Activated naive CD4-positive, alpha-beta T cell (primary cell): Measurements from ENCODE around the gene TSPEAR.
"Not testable (repeated sequence)": the region's sequence is repeated elsewhere in the genome, so short reads cannot be mapped to it uniquely, and the experiment has no call there.

Source experiments
- DNase-seq, 4 experiments: peaks; one replicate each; lab custom pipeline; 2025; lab: John Stamatoyannopoulos, UW

TSPEAR gene

GRCh38 chr21:44627181-44627822 lies 84.1 kb downstream of the TSPEAR start:
- DNase-seq: not testable (repeated sequence)

- no peak for DNase-seq
These were observed 84.7 kb downstream of the TSPEAR start, which contains the start of gene KRTAP10-9 for GRCh38 chr21:44626673-44627143. Gene KRTAP10-9, plus strand, starts transcription at chr21:44627093. Its CDS starts 79 bp downstream, at chr21:44627172.

DNA sequence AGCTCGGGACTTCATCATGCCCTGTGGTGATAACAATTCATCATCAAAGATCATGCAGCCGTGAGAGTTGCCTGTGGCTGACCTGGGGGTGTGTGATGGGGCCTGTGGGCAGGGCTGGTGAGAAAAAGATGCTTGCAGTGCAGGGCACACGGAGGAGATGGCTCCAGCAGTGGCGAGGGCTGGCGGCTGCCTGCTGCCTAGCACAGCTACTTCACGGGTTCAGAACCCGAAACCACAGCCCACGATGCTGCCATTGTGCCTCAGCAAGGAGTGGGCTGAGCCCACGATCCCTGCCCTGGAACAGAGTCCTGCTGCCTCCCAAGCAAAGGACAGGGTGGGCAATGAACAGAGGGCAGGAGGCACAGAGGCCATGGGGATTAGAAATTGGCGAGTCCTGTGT lies 85.1 kb downstream of the TSPEAR start:
- no peak for DNase-seq

GRCh38 chr21:44625756-44626155 lies 85.6 kb downstream of the TSPEAR start:
- DNase-seq: no peak

DNA sequence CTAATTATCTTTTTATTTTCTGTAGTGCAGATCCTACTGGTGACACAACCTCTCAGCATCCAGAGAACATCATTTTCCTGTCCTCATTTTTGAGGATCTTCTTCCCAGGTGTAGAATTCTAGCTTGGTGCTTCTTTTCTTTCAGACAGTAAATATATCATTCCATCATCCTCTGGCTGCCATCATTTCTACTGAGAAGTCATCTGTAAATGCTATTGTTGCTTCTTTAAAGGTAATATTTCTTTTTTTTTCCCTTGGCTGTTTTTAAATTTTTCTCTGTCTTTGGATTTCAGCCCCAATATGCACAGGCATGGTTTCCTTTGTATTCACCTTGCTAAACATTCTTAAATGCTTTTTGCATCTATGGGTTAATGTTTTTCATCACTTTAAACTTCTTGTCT lies 87.8 kb downstream of the TSPEAR start:
- DNase-seq: no peak

- no peak for DNase-seq
These were observed 91.5 kb downstream of the TSPEAR start for GRCh38 chr21:44619886-44620285.

DNA sequence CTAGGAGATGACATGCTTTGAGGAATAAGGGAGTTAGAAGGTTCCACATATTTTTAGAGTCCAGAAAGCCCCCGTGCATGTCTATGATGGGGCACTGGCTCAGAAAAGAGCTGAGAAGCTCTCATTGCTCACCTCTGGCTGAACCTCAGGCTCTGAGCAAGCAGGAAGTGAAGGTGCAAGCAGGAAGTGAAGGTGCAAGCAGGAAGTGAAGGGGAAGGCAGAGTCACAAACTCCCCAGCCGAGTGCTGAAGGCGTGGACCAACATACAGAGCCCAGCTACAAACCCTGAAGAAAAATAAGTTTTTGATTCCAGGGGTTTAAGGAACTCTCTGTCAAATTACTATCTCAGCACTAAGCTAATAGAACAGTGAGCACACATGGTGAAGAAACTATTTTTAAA lies 92.5 kb downstream of the TSPEAR start:
- DNase-seq: peak in 2 of 4 experiments; percentile 36 to 37

DNA sequence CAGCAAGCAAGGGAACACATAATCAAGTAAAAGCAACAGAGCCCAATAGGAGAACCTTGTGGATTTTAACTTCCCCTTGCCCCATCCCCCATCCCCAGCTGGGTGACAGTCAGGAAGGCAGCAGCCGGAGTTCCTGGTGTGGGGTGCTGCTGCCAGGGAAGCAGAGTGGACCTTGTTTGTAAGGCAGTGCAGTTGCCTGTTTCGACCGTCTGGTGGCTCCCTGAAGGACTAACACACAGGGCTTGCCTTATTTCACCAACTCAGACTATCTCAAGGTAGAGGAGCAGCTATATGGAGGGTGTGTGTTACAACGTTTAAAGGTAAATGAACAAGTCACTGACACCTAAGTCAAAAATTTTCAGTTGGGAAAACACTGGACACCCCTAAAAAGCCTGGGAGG lies 92.9 kb downstream of the TSPEAR start:
- no peak for DNase-seq

DNA sequence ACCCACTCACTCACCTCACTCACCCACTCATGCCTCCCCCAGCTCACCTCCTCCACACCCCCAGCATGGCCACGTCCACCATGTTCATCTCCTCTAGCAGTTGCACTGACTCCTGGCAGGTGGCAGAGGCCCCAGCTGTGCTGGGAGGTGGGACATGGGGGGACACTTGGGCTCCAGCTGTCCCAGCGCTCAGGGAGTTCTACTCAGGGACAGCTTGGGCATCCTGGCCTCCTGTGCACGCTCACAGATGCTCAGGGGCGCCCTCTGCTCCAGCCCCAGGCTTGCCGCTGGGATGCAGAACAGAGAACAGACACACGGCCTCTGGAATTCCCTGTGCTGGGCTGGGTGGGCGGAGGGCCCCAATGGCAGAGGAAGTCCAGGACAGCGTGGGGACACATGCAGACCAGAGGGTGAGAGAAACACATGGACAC lies 94.3 kb downstream of the TSPEAR start:
- DNase-seq: no peak

GRCh38 chr21:44616591-44616926 lies 94.8 kb downstream of the TSPEAR start:
- DNase-seq: no peak

- no peak for DNase-seq
These were observed 95.3 kb downstream of the TSPEAR start for GRCh38 chr21:44615911-44616590.

- no peak for DNase-seq
These were observed 95.9 kb downstream of the TSPEAR start for GRCh38 chr21:44615466-44615865.

DNA sequence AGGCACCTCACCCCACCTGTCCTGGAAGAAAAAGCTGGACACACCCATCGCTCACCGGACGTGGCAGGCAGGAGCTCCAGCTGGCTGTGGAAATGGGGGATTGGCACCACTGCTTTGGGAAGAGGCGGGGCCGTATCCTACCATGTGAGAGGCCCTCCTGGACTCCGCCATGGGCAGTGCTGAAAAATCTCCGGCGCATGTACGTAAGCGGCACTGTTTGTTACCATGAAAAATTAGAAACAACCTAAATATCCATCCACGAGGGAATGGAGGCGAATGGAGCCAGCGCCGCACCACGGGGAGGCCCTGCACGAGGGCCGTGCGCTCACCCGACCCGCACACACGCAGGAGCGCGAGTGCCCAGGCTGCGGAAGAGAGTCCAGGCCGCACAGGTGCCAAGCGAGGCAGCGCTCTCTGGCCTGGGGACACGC lies 96.4 kb downstream of the TSPEAR start:
- no peak for DNase-seq

- no peak for DNase-seq
These were observed 97.2 kb downstream of the TSPEAR start for GRCh38 chr21:44614161-44614631.

- no peak for DNase-seq
These were observed 97.8 kb downstream of the TSPEAR start for GRCh38 chr21:44613386-44614155.

DNA sequence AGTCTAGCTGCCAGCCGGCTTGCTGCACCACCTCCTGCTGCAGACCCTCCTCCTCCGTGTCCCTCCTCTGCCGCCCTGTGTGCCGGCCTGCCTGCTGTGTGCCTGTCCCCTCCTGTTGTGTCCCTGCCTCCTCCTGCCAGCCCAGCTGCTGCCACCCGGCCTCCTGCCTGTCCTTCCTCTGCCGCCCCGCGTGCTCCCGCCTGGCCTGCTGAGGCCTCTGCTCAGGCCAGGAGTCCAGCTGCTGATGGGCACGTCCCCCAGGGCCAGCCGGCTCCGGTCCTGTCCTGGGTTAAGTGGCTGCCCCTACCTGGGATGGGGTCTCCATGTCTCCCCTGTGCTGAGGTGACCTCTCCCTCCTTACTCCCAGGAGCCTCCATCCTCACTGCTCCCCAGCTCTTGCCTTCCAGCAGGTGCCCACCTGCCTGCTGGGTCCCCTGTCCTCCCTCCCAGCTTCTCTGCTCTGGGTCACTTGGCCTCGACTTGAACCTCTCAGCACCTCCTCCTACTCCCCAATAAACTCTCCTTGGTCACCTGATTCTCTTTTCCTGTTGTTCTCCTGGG lies 98.6 kb downstream of the TSPEAR start:
- no peak for DNase-seq

GRCh38 chr21:44612029-44612486 lies 99.3 kb downstream of the TSPEAR start, which contains the start of gene KRTAP10-8:
Gene KRTAP10-8, plus strand, starts transcription at chr21:44612079. Its CDS starts 22 bp downstream, at chr21:44612101.
- no peak for DNase-seq

DNA sequence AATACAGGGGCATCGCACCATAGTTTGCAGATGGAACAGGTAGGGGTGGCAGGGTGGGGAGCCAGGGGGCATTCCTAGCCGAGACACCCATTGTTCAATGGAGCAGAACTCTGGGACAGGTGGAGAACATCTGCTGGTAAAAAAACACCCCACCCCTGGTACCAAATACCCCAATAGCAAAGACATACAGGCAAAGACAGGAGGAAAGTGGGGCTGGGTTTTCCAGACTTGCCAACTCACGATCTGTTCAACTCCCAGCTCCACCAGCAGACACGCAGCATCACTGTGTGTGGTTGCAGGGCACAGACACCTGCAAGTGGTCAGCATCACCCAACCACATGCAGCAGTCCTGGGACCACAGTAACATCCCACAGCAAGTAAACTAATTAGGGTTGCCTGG lies 99.8 kb downstream of the TSPEAR start:
- no peak for DNase-seq

DNA sequence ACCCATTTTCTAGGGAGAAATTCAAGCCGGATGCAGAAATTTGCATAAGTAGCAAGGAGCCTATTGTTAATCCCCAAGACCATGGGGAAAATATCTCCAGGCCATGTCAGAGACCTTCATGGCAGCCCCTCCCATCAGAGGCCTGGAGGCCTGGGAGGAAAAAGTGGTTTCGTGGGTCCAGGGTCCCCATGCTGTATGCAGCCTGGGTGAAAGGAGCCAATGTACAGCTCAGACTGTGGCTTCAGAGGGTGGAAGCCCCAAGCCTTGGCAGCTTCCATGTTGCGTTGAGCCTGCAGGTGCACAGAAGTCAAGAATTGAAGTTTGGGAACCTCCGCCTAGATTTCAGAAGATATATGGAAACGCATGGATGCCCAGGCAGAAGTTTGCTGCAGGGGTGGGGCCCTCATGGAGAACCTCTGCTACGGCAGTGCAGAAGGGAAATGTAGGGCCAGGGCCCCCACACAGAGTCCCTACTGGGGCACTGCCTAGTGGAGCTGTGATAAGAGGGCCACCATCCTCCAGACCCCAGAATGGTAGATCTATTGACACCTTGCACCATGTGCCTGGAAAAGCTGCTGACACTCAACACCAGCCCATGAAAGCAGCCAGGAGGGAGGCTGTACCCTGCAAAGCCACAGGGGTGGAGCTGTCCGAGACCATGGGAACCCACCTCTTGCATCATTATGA lies 101.1 kb downstream of the TSPEAR start:
- not testable (repeated sequence) for DNase-seq

DNA sequence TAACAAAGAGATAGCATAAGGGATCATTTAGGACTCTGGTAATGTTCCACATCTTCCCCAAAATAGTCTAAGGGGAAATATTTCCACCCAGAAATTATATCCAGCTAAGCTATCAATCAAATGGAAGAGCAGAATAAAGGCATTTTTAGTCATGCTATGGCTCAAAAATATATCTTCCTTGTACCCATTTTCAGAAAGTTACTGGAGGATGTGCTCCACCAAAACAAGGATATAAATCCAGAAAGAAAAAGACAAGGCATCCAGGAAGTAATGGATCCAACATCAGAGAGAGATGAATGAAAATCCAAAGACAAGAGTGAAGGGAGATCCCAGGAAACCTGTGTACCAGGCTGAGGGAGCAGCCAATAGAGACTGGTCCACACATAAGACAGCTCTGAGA lies 102.2 kb downstream of the TSPEAR start:
- no peak for DNase-seq

- DNase-seq: no peak
These were observed 104.9 kb downstream of the TSPEAR start for GRCh38 chr21:44606495-44606894.

DNA sequence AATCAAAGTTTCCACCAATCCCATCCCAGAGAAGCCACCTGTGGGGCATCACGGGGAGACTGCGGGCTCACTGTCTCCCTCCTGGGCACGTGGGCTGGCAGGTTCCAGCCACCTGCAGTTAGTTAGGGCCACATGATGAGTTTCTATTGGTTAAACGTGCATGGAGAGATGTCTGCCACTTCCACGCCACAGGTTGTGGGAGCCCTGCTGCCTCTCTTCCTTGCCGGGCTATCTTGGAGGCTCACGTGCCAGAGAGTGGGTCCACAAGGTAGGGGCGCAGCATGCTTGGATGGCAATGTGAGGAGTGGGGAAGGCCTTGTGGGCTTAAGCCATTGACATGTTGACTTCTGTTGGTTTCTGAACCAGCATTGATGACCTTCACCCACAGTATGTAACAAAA lies 107.5 kb downstream of the TSPEAR start:
- DNase-seq: no peak
